ENCODE data around the gene LRRC8E.
A peak's percentile ranks its signal among the peaks of the same experiment; 100 is the strongest.

Gene LRRC8E

GRCh38 chr19:7907122-7907521 is 18.8 kb downstream of the LRRC8E start:
- H3K36me3 Mint-ChIP-seq (ENCODE audit: low read depth), result peaks cover 7% of the 10 kb centered on the region
- H3K4me3 Mint-ChIP-seq, result peak overlapping the region in 2 of 3 experiments; percentile 43 to 56
- peaks cover 21% of the 10 kb centered on the region for H3K4me1 Mint-ChIP-seq
- H3K27me3 Mint-ChIP-seq (ENCODE audit: low read depth), result no peaks in the 10 kb centered on the region
- TF ChIP-seq CTCF (IDR thresholded peaks at IDR 0.05; ENCODE audit: unreplicated experiment in 3 of 3), result no peak
- no peak overlapping the region for H3K27ac Mint-ChIP-seq
- H3K9me3 Mint-ChIP-seq, result no peaks in the 10 kb centered on the region

- no peak for TF ChIP-seq CTCF (IDR thresholded peaks at IDR 0.05; ENCODE audit: unreplicated experiment in 3 of 3)
- Mint-ChIP-seq H3K4me3 (peak overlapping the region in 2 of 3 experiments; percentile 43 to 56), H3K4me1 (peaks cover 19% of the 10 kb centered on the region), H3K27me3 (ENCODE audit: low read depth) (no peaks in the 10 kb centered on the region), H3K9me3 (no peaks in the 10 kb centered on the region), H3K36me3 (ENCODE audit: low read depth) (peaks cover 8% of the 10 kb centered on the region), H3K27ac (no peak overlapping the region)
Measured at GRCh38 chr19:7907544-7907943, 19.2 kb downstream of the LRRC8E start.

GRCh38 chr19:7908078-7908699 is 19.9 kb downstream of the LRRC8E start:
- H3K4me3 Mint-ChIP-seq, result no peak overlapping the region
- H3K36me3 Mint-ChIP-seq (ENCODE audit: low read depth), result peaks cover 13% of the 10 kb centered on the region
- no peak for TF ChIP-seq CTCF (IDR thresholded peaks at IDR 0.05; ENCODE audit: unreplicated experiment in 3 of 3)
- no peaks in the 10 kb centered on the region for H3K9me3 Mint-ChIP-seq
- no peaks in the 10 kb centered on the region for H3K27me3 Mint-ChIP-seq (ENCODE audit: low read depth)
- peaks cover 16% of the 10 kb centered on the region for H3K4me1 Mint-ChIP-seq
- H3K27ac Mint-ChIP-seq, result no peak overlapping the region

GRCh38 chr19:7908742-7909461 is 20.6 kb downstream of the LRRC8E start:
- Mint-ChIP-seq H3K9me3 (no peaks in the 10 kb centered on the region), H3K4me3 (no peak overlapping the region), H3K4me1 (peaks cover 13% of the 10 kb centered on the region), H3K36me3 (ENCODE audit: low read depth) (peaks cover 13% of the 10 kb centered on the region), H3K27me3 (ENCODE audit: low read depth) (peaks cover 5% of the 10 kb centered on the region), H3K27ac (no peak overlapping the region)
- TF ChIP-seq CTCF (IDR thresholded peaks at IDR 0.05; ENCODE audit: unreplicated experiment in 3 of 3), result no peak

- H3K27ac Mint-ChIP-seq, result no peak overlapping the region
- TF ChIP-seq CTCF (IDR thresholded peaks at IDR 0.05; ENCODE audit: unreplicated experiment in 3 of 3), result no peak
- peaks cover 13% of the 10 kb centered on the region for H3K4me1 Mint-ChIP-seq
- H3K36me3 Mint-ChIP-seq (ENCODE audit: low read depth), result peaks cover 13% of the 10 kb centered on the region
- H3K4me3 Mint-ChIP-seq, result no peak overlapping the region
- H3K9me3 Mint-ChIP-seq, result no peaks in the 10 kb centered on the region
- peaks cover 12% of the 10 kb centered on the region for H3K27me3 Mint-ChIP-seq (ENCODE audit: low read depth)
Measured at GRCh38 chr19:7909471-7910067, 21.3 kb downstream of the LRRC8E start.

All from nephron (organoid).